HepG2 (cell line): ENCODE measurements around the gene DDX28. TPM values are rescaled to one million over a fixed set of nuclear protein-coding genes. Genes with fewer than 3 reads are reported as not detected.

Experiments
- ATAC-seq: fragments of 200-7000 bp; cut with Tn5 transposase; 3 replicates; pipeline ENCODE4 v1.9.1; 2020; ENCODE audit warnings: mild to moderate bottlenecking, moderate library complexity
- BruUV-seq: library from RNA; stranded (reverse); fragments of 400-500 nt; replicated peaks from 2 replicates; lab custom pipeline; 2021; lab: Mats Ljungman, UMichigan
- CTCF ChIA-PET: fragments of 300-600 bp; formaldehyde crosslinking; extraction: SDS; loops from one replicate; lab custom pipeline; 2021; ENCODE audit warnings: low total read pairs, inconsistent platforms, low intra/inter-chr PET ratio; lab: Yijun Ruan, JAX
- POLR2A ChIA-PET: fragments of 350-600 bp; sonication (Branson Sonifier 250); formaldehyde crosslinking; loops from one replicate; lab custom pipeline; 2020; ENCODE audit warnings: antibody characterized with exemption, inconsistent platforms; lab: Yijun Ruan, JAX
- DNase-seq: peaks from one replicate; pipeline ENCODE4 v3.0.0-alpha.2; 2015; ENCODE audit warnings: low spot score
- FAIRE-seq: peaks from 3 replicates; lab custom pipeline; 2011; peaks lifted over from hg19 to GRCh38; lab: Jason Lieb, UNC
- H2AFZ ChIP-seq: one replicate; pipeline ENCODE4 v1.6.1; 2011; ENCODE audit warnings: low read length, inconsistent platforms
- H3K27ac ChIP-seq: fragments of 300-600 bp; 3 replicates; pipeline ENCODE4 v1.8.0; 2011; ENCODE audit warnings: mixed run types, mild to moderate bottlenecking, mixed read lengths, low read length, inconsistent platforms; ENCODE audit not compliant: insufficient read depth; ENCODE audit errors: extremely low read length
- H3K27me3 ChIP-seq, 2 experiments: fragments of 200-600 bp in 1 of 2; 2 replicates in 1 of 2; 3 replicates in 1 of 2; pipeline versions ENCODE4 v1.6.0 to v1.8.0; 2011; ENCODE audit warnings: low read length in 2 of 2, mild to moderate bottlenecking in 2 of 2, moderate library complexity in 2 of 2, inconsistent platforms in 1 of 2; ENCODE audit not compliant: insufficient read depth in 2 of 2, control insufficient read depth in 1 of 2
- H3K36me3 ChIP-seq, 2 experiments: fragments of 200-600 bp in 1 of 2; replicated peaks in 1 of 2; 2 replicates in 1 of 2; 3 replicates in 1 of 2; pipeline versions ENCODE4 v1.5.1 to v1.8.0; 2011; ENCODE audit warnings: low read length in 2 of 2, inconsistent platforms in 1 of 2; ENCODE audit not compliant: insufficient read depth in 2 of 2, control insufficient read depth in 1 of 2
- H3K4me1 ChIP-seq: 2 replicates; pipeline ENCODE4 v1.5.1; 2012; ENCODE audit warnings: low read length, inconsistent platforms; ENCODE audit not compliant: insufficient read depth
- H3K4me2 ChIP-seq: 2 replicates; pipeline ENCODE4 v1.6.0; 2011; ENCODE audit warnings: low read depth, low read length, inconsistent platforms
- H3K4me3 ChIP-seq, 3 experiments: fragments of 200-600 bp in 1 of 3; sonication (generic), shearing (Covaris generic) in 1 of 3; replicated peaks in 1 of 3; 2 replicates each; pipeline ENCODE4 v1.5.1; 2011 to 2016; ENCODE audit warnings: low read length in 3 of 3, inconsistent platforms in 2 of 3, low read depth in 2 of 3, mild to moderate bottlenecking in 2 of 3, control low read depth in 1 of 3, mixed read lengths in 1 of 3; ENCODE audit not compliant: insufficient read depth in 1 of 3
- H3K79me2 ChIP-seq: one replicate; pipeline ENCODE4 v1.6.1; 2011; ENCODE audit warnings: low read length, inconsistent platforms; ENCODE audit not compliant: insufficient read depth
- H3K9ac ChIP-seq: 2 replicates; pipeline ENCODE4 v1.6.0; 2011; ENCODE audit warnings: mild to moderate bottlenecking, low read depth, low read length, inconsistent platforms; ENCODE audit not compliant: insufficient read depth
- H3K9me3 ChIP-seq: 2 replicates; pipeline ENCODE4 v1.5.1; 2012; ENCODE audit warnings: mild to moderate bottlenecking, low read length
- H4K20me1 ChIP-seq: 2 replicates; pipeline ENCODE4 v1.6.0; 2011; ENCODE audit warnings: inconsistent platforms, mild to moderate bottlenecking, low read length, moderate library complexity; ENCODE audit not compliant: insufficient read depth
- TCF7 ChIP-seq: sonication (generic); IDR thresholded peaks from 2 replicates; pipeline ENCODE4 v1.6.1; 2016; ENCODE audit warnings: antibody characterized with exemption, low read depth
- ZFY ChIP-seq: sonication (generic); formaldehyde crosslinking; IDR thresholded peaks from 2 replicates; pipeline ENCODE4 v1.4.0; 2020; ENCODE audit warnings: missing genetic modification reagents
- ZNF354B ChIP-seq: sonication (generic); formaldehyde crosslinking; IDR thresholded peaks from 2 replicates; pipeline ENCODE4 v1.8.0; 2022; ENCODE audit warnings: mild to moderate bottlenecking, missing genetic modification reagents
- WGBS: methylation state at CpG from one replicate; pipeline ENCODE4 v1.1.6; 2017; ENCODE audit warnings: low lambda C conversion rate; 5-methylcytosine and 5-hydroxymethylcytosine counted together
- in situ Hi-C: cut with HindIII; loops from 2 replicates; pipeline ENCODE4 v1.10.0; 2017; ENCODE audit warnings: low pct_unique_long_range_greater_than_20kb; ENCODE audit not compliant: extremely low pct_ligation_motif_present
- intact Hi-C: fragments of 100-400 bp; cut with micrococcal nuclease; formaldehyde crosslinking; loops from one replicate; pipeline ENCODE4 v1.10.0; 2022; ENCODE audit not compliant: unreplicated experiment
- polyA plus RNA-seq, 8 experiments: library from polyadenylated mRNA; depleted of rRNA in 3 of 8; stranded (reverse) in 7 of 8; unstranded in 1 of 8; fragments of >200 nt; fragmentation: Illumina TruSeq in 4 of 8; extraction: Trizol in 4 of 8; gene quantifications; 2 replicates each; pipeline versions ENCODE4 v1.2.1 to v1.2.3, GENCODE V29; 2011 to 2016; ENCODE audit warnings: low read depth in 4 of 8, missing spikeins in 1 of 8, mixed read lengths in 1 of 8; ENCODE audit not compliant: insufficient read depth in 1 of 8
- total RNA-seq, 5 experiments: library from RNA; depleted of rRNA; stranded (reverse); fragments of >200 nt; fragmentation: Illumina TruSeq; extraction: Trizol; gene quantifications; 2 replicates each; pipeline ENCODE4 v1.2.3, GENCODE V29; 2016; ENCODE audit warnings: low read depth in 1 of 5
- TF ChIP-seq, protein P1 (sequence below): sonication (generic); formaldehyde crosslinking; IDR thresholded peaks from 2 replicates; pipeline ENCODE4 v1.4.0; 2020; ENCODE audit warnings: missing genetic modification reagents

Gene DDX28
- total and polyA plus RNA-seq, 2 of the 13 experiments (the other 11 are each of a cell fraction or from before 2014, with no cell fraction given), result 14.1 to 16.4 TPM

GRCh38 chr16:68000450-68000849, 22.6 kb downstream of the DDX28 start (continued):
- TF ChIP-seq, protein P1, sequence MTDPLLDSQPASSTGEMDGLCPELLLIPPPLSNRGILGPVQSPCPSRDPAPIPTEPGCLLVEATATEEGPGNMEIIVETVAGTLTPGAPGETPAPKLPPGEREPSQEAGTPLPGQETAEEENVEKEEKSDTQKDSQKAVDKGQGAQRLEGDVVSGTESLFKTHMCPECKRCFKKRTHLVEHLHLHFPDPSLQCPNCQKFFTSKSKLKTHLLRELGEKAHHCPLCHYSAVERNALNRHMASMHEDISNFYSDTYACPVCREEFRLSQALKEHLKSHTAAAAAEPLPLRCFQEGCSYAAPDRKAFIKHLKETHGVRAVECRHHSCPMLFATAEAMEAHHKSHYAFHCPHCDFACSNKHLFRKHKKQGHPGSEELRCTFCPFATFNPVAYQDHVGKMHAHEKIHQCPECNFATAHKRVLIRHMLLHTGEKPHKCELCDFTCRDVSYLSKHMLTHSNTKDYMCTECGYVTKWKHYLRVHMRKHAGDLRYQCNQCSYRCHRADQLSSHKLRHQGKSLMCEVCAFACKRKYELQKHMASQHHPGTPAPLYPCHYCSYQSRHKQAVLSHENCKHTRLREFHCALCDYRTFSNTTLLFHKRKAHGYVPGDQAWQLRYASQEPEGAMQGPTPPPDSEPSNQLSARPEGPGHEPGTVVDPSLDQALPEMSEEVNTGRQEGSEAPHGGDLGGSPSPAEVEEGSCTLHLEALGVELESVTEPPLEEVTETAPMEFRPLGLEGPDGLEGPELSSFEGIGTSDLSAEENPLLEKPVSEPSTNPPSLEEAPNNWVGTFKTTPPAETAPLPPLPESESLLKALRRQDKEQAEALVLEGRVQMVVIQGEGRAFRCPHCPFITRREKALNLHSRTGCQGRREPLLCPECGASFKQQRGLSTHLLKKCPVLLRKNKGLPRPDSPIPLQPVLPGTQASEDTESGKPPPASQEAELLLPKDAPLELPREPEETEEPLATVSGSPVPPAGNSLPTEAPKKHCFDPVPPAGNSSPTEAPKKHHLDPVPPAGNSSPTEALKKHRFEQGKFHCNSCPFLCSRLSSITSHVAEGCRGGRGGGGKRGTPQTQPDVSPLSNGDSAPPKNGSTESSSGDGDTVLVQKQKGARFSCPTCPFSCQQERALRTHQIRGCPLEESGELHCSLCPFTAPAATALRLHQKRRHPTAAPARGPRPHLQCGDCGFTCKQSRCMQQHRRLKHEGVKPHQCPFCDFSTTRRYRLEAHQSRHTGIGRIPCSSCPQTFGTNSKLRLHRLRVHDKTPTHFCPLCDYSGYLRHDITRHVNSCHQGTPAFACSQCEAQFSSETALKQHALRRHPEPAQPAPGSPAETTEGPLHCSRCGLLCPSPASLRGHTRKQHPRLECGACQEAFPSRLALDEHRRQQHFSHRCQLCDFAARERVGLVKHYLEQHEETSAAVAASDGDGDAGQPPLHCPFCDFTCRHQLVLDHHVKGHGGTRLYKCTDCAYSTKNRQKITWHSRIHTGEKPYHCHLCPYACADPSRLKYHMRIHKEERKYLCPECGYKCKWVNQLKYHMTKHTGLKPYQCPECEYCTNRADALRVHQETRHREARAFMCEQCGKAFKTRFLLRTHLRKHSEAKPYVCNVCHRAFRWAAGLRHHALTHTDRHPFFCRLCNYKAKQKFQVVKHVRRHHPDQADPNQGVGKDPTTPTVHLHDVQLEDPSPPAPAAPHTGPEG (CRISPR knock-in tag), result no peak

GRCh38 chr16:67999985-68000384, 23.0 kb downstream of the DDX28 start:
- CTCF ChIA-PET, result no interaction called here
- H3K4me3 ChIP-seq, result no peak overlapping the region
- no peak overlapping the region for H2AFZ ChIP-seq
- TF ChIP-seq ZNF354B (CRISPR knock-in tag) (0 out of 2 replicates have a peak, but pooled peaks have one; percentile 44), TCF7 (no peak), ZFY (CRISPR knock-in tag) (0 out of 2 replicates have a peak, but pooled peaks have one; percentile 20)
- in situ Hi-C loops (no loop called here), intact Hi-C loops (no loop called here)
- no peak overlapping the region for H3K27ac ChIP-seq
- H3K4me1 ChIP-seq, result peaks cover 40% of the 10 kb centered on the region
- no peak for DNase-seq
- peak overlapping the region; percentile 16; the same call in 1 of the 2 replicates for H3K4me2 ChIP-seq
- ATAC-seq, result peak; percentile 12
- no peaks in the 10 kb centered on the region for H3K27me3 ChIP-seq
- no peaks in the 10 kb centered on the region for H4K20me1 ChIP-seq
- H3K36me3 ChIP-seq, result no peaks in the 10 kb centered on the region
- WGBS, result 75% methylated on average over 2 of the region's 2 CpGs
- POLR2A ChIA-PET, result no interaction called here
- no TSS peak for BruUV-seq
- no peaks in the 10 kb centered on the region for H3K79me2 ChIP-seq
- no peak overlapping the region for H3K9ac ChIP-seq
- no peaks in the 10 kb centered on the region for H3K9me3 ChIP-seq
- no peak for FAIRE-seq
